ENCODE data around the gene SFRP5. TPM values are rescaled to one million over a fixed set of nuclear protein-coding genes. Genes with fewer than 3 reads are reported as not detected.
A peak's percentile ranks its signal among the peaks of the same experiment; 100 is the strongest.

The SFRP5 gene
- total RNA-seq, 4 donors from 2014 or later: 11.9 to 34.4 (median 18.2) TPM

- no peak overlapping the region for H3K27ac ChIP-seq
- no peak for ATAC-seq
- H3K4me1 ChIP-seq: peaks cover 1 to 20% (median 2%) of the 10 kb centered on the region in 3 donors
- peaks cover 0 to 93% of the 10 kb centered on the region in 2 donors for H3K36me3 ChIP-seq
- H3K27me3 ChIP-seq: no peaks in the 10 kb centered on the region
- TF ChIP-seq POLR2A (IDR thresholded peaks at IDR 0.05): no peak
- no peak for TF ChIP-seq CTCF (IDR thresholded peaks at IDR 0.05)
- no peak for TF ChIP-seq POLR2AphosphoS5 (IDR thresholded peaks at IDR 0.05)
- TF ChIP-seq EP300 (IDR thresholded peaks at IDR 0.05): no peak
- no peak overlapping the region for H3K4me3 ChIP-seq
- 70 to 86% methylated on average over 4 to 6 of the region's 10 CpGs for WGBS, 2 donors (ENCODE audit: low coverage in 1 of 2)
- no peaks in the 10 kb centered on the region for H3K9me3 ChIP-seq
These were observed 28.4 kb downstream of the SFRP5 start for GRCh38 chr10:97743169-97743943.

- H3K27ac ChIP-seq: no peak overlapping the region
- H3K27me3 ChIP-seq: no peaks in the 10 kb centered on the region
- no peak overlapping the region for H3K4me3 ChIP-seq
- ATAC-seq: no peak
- no peaks in the 10 kb centered on the region for H3K9me3 ChIP-seq
- TF ChIP-seq CTCF (IDR thresholded peaks at IDR 0.05) (no peak), POLR2A (IDR thresholded peaks at IDR 0.05) (no peak), POLR2AphosphoS5 (IDR thresholded peaks at IDR 0.05) (no peak), EP300 (IDR thresholded peaks at IDR 0.05) (no peak)
- peaks cover 7 to 34% (median 11%) of the 10 kb centered on the region in 3 donors for H3K4me1 ChIP-seq
- whole genome bisulfite sequencing, 2 donors (ENCODE audit: low coverage in 1 of 2): 91 to 100% methylated on average over 1 to 2 of the region's 2 CpGs
- peaks cover 0 to 66% of the 10 kb centered on the region in 2 donors for H3K36me3 ChIP-seq
These were observed 31.2 kb downstream of the SFRP5 start for GRCh38 chr10:97740613-97741012.

GRCh38 chr10:97738616-97739015, 33.2 kb downstream of the SFRP5 start:
- H3K4me3 ChIP-seq: no peak overlapping the region
- ATAC-seq: no peak
- no peaks in the 10 kb centered on the region for H3K27me3 ChIP-seq
- H3K36me3 ChIP-seq: peaks cover 0 to 47% of the 10 kb centered on the region in 2 donors
- 80 to 90% methylated on average over 1 to 2 of the region's 4 CpGs for WGBS, 2 donors (ENCODE audit: low coverage in 1 of 2)
- no peaks in the 10 kb centered on the region for H3K9me3 ChIP-seq
- peaks cover 7 to 34% (median 11%) of the 10 kb centered on the region in 3 donors for H3K4me1 ChIP-seq
- H3K27ac ChIP-seq: no peak overlapping the region
- TF ChIP-seq CTCF (IDR thresholded peaks at IDR 0.05) (no peak), POLR2A (IDR thresholded peaks at IDR 0.05) (no peak), POLR2AphosphoS5 (IDR thresholded peaks at IDR 0.05) (no peak), EP300 (IDR thresholded peaks at IDR 0.05) (no peak)

- TF ChIP-seq EP300 (IDR thresholded peaks at IDR 0.05): no peak
- TF ChIP-seq CTCF (IDR thresholded peaks at IDR 0.05): no peak
- no peak for TF ChIP-seq POLR2A (IDR thresholded peaks at IDR 0.05)
- TF ChIP-seq POLR2AphosphoS5 (IDR thresholded peaks at IDR 0.05): no peak
- no peak for ATAC-seq
- Histone ChIP-seq H3K27ac (peak overlapping the region; percentile 78 to 97 (median 94)), H3K4me1 (peaks cover 7 to 34% (median 11%) of the 10 kb centered on the region in 3 donors), H3K4me3 (peak overlapping the region; percentile 92 to 97), H3K9me3 (no peaks in the 10 kb centered on the region), H3K27me3 (no peaks in the 10 kb centered on the region), H3K36me3 (peaks cover 0 to 39% of the 10 kb centered on the region in 2 donors)
- WGBS, 2 donors (ENCODE audit: low coverage in 1 of 2): 28 to 94% methylated on average over 2 to 14 of the region's 14 CpGs
These were observed 34.0 kb downstream of the SFRP5 start for GRCh38 chr10:97737770-97738265.

Measured in gastroesophageal sphincter (tissue), 4 donors.